H1 (cell line): ENCODE results near the gene HSPA1B.

Experiments used
- CEBPB ChIP-seq: IDR thresholded peaks from 2 replicates; pipeline ENCODE4 v1.6.1; 2012; ENCODE audit warnings: low read depth, low read length
- EP300 ChIP-seq, 2 experiments: IDR thresholded peaks; 1 replicate in 1 of 2; 2 replicates in 1 of 2; pipeline ENCODE4 v1.6.1; 2011 to 2012; ENCODE audit warnings: low read depth in 2 of 2, low read length in 2 of 2, mild to moderate bottlenecking in 2 of 2, borderline replicate concordance in 1 of 2, inconsistent platforms in 1 of 2, moderate library complexity in 1 of 2
- EZH2 ChIP-seq: fragments of 200-600 bp; sonication (generic); IDR thresholded peaks from 2 replicates; pipeline ENCODE4 v1.7.1; 2012; ENCODE audit warnings: low read depth, mild to moderate bottlenecking, moderate library complexity, low read length, inconsistent platforms; ENCODE audit not compliant: severe bottlenecking
- POLR2AphosphoS5 ChIP-seq: IDR thresholded peaks from 2 replicates; pipeline ENCODE4 v1.6.1; 2011; ENCODE audit warnings: low read depth, low read length
- TF ChIP-seq, protein P1 (sequence below), 3 experiments: IDR thresholded peaks; 1 replicate in 2 of 3; 2 replicates in 1 of 3; pipeline versions ENCODE4 v1.5.1 to v1.6.1; 2011; ENCODE audit warnings: low read length in 3 of 3, mild to moderate bottlenecking in 3 of 3, inconsistent platforms in 2 of 3, low read depth in 1 of 3, moderate library complexity in 1 of 3; ENCODE audit not compliant: insufficient read depth in 1 of 3; ENCODE audit errors: control extremely low read depth in 1 of 3
- TF ChIP-seq, protein P2 (sequence below): IDR thresholded peaks from 2 replicates; pipeline ENCODE4 v1.6.1; 2011; ENCODE audit warnings: low read depth, mild to moderate bottlenecking, low read length; ENCODE audit not compliant: insufficient read depth

DNA sequence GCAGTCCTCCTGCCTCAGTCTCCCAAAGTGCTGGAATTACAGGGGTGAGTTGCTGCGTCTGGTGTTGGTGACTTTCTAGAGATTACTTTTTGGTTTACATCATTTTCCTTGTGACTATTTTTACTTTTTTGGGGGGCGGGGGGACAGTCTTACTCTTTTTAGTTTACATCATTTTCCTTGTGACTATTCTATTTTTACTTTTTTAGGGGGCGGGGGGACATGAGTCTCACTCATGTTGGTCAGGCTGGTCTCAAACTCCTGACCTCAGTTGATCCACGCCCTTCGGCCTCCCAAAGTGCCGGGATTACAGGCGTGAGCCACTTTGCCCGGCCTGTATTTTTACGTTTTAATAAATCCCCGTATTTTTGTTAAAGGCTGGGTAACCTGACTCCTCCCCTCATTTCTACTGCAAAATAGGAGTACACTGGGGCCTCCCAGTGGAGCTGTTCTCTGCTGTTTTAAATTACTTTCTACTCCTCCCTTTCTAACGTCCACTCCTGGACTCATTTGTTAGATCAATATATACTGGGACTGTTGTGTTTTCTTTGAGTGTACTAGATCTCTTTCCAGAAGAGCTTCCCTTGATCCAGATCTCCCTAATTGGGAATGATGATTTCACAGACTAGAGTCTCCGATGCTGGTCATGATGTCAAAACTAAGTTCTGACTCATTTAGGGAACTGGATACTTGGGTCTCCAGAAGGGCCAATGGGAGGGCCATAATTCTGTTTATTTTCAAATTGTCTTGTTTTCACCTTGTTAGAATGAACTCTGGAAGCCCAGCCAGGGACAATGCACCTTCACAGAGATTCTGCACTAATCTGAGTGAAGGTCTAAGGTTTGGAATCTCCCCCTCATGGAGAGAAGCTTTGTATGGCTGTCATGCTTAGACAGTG, 9.2 kb downstream of the HSPA1B start:
- TF ChIP-seq EP300 (IDR thresholded peaks at IDR 0.05; ENCODE audit: borderline replicate concordance in 1 of 2, low read depth in 2 of 2, low read length in 2 of 2) (no peak), EZH2 (no peak), POLR2AphosphoS5 (no peak), CEBPB (no peak)
- TF ChIP-seq, protein P1, sequence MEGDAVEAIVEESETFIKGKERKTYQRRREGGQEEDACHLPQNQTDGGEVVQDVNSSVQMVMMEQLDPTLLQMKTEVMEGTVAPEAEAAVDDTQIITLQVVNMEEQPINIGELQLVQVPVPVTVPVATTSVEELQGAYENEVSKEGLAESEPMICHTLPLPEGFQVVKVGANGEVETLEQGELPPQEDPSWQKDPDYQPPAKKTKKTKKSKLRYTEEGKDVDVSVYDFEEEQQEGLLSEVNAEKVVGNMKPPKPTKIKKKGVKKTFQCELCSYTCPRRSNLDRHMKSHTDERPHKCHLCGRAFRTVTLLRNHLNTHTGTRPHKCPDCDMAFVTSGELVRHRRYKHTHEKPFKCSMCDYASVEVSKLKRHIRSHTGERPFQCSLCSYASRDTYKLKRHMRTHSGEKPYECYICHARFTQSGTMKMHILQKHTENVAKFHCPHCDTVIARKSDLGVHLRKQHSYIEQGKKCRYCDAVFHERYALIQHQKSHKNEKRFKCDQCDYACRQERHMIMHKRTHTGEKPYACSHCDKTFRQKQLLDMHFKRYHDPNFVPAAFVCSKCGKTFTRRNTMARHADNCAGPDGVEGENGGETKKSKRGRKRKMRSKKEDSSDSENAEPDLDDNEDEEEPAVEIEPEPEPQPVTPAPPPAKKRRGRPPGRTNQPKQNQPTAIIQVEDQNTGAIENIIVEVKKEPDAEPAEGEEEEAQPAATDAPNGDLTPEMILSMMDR (IDR thresholded peaks at IDR 0.05; ENCODE audit: control extremely low read depth in 1 of 3, insufficient read depth in 1 of 3, low read depth in 1 of 3, low read length in 3 of 3) = no peak
- TF ChIP-seq, protein P2, sequence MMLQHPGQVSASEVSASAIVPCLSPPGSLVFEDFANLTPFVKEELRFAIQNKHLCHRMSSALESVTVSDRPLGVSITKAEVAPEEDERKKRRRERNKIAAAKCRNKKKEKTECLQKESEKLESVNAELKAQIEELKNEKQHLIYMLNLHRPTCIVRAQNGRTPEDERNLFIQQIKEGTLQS = no peak
